ENCODE data around the gene PPP1R13L.

DNA sequence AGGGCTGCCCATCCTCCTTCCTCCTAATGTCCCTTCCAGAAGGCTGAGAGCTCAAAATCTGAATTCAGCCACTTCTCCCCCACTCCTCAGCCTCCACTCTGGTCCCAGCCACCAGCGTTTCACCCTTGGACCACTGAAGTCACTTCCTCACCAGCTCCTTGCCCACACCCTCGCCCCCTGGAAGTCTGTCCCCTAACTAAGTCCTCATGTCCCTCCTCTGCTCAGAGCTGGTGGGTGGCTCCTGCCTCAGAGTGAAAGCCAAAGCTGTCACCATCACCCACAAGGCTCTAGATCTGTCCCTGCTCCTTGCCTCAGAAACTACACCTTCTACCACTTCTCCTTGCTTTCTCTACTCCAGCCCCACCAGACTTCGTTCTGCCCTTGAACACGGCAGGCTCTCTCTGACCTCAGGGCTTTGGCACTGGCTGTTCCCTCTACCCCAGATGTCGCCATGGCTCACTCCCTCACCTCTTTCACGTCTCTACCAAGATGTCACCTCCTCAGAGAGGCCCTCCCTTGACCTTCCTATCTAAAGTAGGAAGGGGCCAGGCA is 17.2 kb upstream of the PPP1R13L start:
- TF ChIP-seq, protein P1, sequence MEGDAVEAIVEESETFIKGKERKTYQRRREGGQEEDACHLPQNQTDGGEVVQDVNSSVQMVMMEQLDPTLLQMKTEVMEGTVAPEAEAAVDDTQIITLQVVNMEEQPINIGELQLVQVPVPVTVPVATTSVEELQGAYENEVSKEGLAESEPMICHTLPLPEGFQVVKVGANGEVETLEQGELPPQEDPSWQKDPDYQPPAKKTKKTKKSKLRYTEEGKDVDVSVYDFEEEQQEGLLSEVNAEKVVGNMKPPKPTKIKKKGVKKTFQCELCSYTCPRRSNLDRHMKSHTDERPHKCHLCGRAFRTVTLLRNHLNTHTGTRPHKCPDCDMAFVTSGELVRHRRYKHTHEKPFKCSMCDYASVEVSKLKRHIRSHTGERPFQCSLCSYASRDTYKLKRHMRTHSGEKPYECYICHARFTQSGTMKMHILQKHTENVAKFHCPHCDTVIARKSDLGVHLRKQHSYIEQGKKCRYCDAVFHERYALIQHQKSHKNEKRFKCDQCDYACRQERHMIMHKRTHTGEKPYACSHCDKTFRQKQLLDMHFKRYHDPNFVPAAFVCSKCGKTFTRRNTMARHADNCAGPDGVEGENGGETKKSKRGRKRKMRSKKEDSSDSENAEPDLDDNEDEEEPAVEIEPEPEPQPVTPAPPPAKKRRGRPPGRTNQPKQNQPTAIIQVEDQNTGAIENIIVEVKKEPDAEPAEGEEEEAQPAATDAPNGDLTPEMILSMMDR (IDR thresholded peaks at IDR 0.05) = no peak
- no peak for TF ChIP-seq POLR2A (IDR thresholded peaks at IDR 0.05)
